Neural progenitor cell (in vitro differentiated cells): ENCODE measurements around the gene GUCY2C. TPM values are rescaled to one million over a fixed set of nuclear protein-coding genes. Genes with fewer than 3 reads are reported as not detected.
A peak's percentile ranks its signal among the peaks of the same experiment; 100 is the strongest.

Experiments used
- DNase-seq: peaks from one replicate; pipeline ENCODE4 v3.0.0-alpha.2; 2016; ENCODE audit warnings: low spot score
- H2AFZ ChIP-seq: fragments of 200-600 bp; sonication (generic); replicated peaks from 2 replicates; pipeline ENCODE4 v1.6.1; 2016; ENCODE audit warnings: antibody characterized with exemption
- H3F3A ChIP-seq: fragments of 200-600 bp; sonication (generic); 2 replicates; pipeline ENCODE4 v1.6.1; 2016; ENCODE audit warnings: antibody characterized with exemption, low read depth
- H3K27ac ChIP-seq: fragments of 200-600 bp; sonication (generic); 2 replicates; pipeline ENCODE4 v1.5.1; 2016; ENCODE audit warnings: mild to moderate bottlenecking
- H3K27me3 ChIP-seq: fragments of 200-600 bp; sonication (generic); 2 replicates; pipeline ENCODE4 v1.6.1; 2016; ENCODE audit warnings: mild to moderate bottlenecking, moderate library complexity
- H3K36me3 ChIP-seq: fragments of 200-600 bp; sonication (generic); 2 replicates; pipeline ENCODE4 v1.5.1; 2016
- H3K4me1 ChIP-seq: fragments of 200-600 bp; sonication (generic); 2 replicates; pipeline ENCODE4 v1.6.1; 2016; ENCODE audit warnings: mixed run types
- H3K4me2 ChIP-seq: fragments of 200-600 bp; sonication (generic); 2 replicates; pipeline ENCODE4 v1.6.1; 2016
- H3K4me3 ChIP-seq: fragments of 200-600 bp; sonication (generic); 2 replicates; pipeline ENCODE4 v1.5.1; 2016
- H3K79me2 ChIP-seq: fragments of 200-600 bp; sonication (generic); 2 replicates; pipeline ENCODE4 v1.6.1; 2016; ENCODE audit warnings: low read depth
- H3K9ac ChIP-seq: fragments of 200-600 bp; sonication (generic); 2 replicates; pipeline ENCODE4 v1.6.1; 2016
- H3K9me3 ChIP-seq: fragments of 200-600 bp; sonication (generic); 2 replicates; pipeline ENCODE4 v1.5.1; 2016; ENCODE audit warnings: low read depth
- H4K20me1 ChIP-seq: fragments of 200-600 bp; sonication (generic); 2 replicates; pipeline ENCODE4 v1.6.1; 2016; ENCODE audit warnings: low read depth
- H3K27ac Mint-ChIP-seq: 3 replicates; pipeline ENCODE4 v1.8.0; 2021; ENCODE audit warnings: mixed read lengths
- H3K27me3 Mint-ChIP-seq: 2 replicates; pipeline ENCODE4 v1.8.0; 2022; ENCODE audit warnings: low read depth, mild to moderate bottlenecking, inconsistent platforms, moderate library complexity, mixed read lengths; ENCODE audit not compliant: insufficient read depth
- H3K36me3 Mint-ChIP-seq: 3 replicates; pipeline ENCODE4 v1.8.0; 2021; ENCODE audit warnings: mixed read lengths
- H3K4me1 Mint-ChIP-seq: 3 replicates; pipeline ENCODE4 v1.8.0; 2021; ENCODE audit warnings: mixed read lengths
- H3K4me3 Mint-ChIP-seq: 3 replicates; pipeline ENCODE4 v1.8.0; 2021; ENCODE audit warnings: mild to moderate bottlenecking, moderate library complexity, mixed read lengths
- H3K9me3 Mint-ChIP-seq: 3 replicates; pipeline ENCODE4 v1.8.0; 2020; ENCODE audit warnings: mixed read lengths
- EZH2 ChIP-seq: fragments of 200-600 bp; sonication (generic); IDR thresholded peaks from 2 replicates; pipeline ENCODE4 v1.6.1; 2017; ENCODE audit warnings: antibody characterized with exemption, mild to moderate bottlenecking, moderate library complexity
- EZH2phosphoT487 ChIP-seq: fragments of 200-600 bp; sonication (generic); IDR thresholded peaks from 2 replicates; pipeline ENCODE4 v1.6.1; 2017; ENCODE audit warnings: antibody characterized with exemption
- total RNA-seq: library from RNA; depleted of rRNA; stranded (reverse); fragments of >200 nt; gene quantifications from 2 replicates; pipeline ENCODE4 v1.2.3, GENCODE V29; 2015; ENCODE audit warnings: low replicate concordance
- TF ChIP-seq, protein P1 (sequence below): fragments of 200-600 bp; sonication (generic); IDR thresholded peaks from 2 replicates; pipeline ENCODE4 v1.5.1; 2017; ENCODE audit warnings: antibody characterized with exemption, mild to moderate bottlenecking

Gene GUCY2C
- total RNA-seq, 1 donor from 2014 or later, result not detected

GRCh38 chr12:14665354-14666348, 30.7 kb downstream of the GUCY2C start:
- TF ChIP-seq EZH2phosphoT487 (no peak), EZH2 (no peak)
- TF ChIP-seq, protein P1, sequence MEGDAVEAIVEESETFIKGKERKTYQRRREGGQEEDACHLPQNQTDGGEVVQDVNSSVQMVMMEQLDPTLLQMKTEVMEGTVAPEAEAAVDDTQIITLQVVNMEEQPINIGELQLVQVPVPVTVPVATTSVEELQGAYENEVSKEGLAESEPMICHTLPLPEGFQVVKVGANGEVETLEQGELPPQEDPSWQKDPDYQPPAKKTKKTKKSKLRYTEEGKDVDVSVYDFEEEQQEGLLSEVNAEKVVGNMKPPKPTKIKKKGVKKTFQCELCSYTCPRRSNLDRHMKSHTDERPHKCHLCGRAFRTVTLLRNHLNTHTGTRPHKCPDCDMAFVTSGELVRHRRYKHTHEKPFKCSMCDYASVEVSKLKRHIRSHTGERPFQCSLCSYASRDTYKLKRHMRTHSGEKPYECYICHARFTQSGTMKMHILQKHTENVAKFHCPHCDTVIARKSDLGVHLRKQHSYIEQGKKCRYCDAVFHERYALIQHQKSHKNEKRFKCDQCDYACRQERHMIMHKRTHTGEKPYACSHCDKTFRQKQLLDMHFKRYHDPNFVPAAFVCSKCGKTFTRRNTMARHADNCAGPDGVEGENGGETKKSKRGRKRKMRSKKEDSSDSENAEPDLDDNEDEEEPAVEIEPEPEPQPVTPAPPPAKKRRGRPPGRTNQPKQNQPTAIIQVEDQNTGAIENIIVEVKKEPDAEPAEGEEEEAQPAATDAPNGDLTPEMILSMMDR, result no peak
- H3K4me3 ChIP-seq, result no peak overlapping the region
- peaks cover 3% of the 10 kb centered on the region for H3K4me1 Mint-ChIP-seq
- no peaks in the 10 kb centered on the region for H3K36me3 Mint-ChIP-seq
- H3K27ac Mint-ChIP-seq, result no peak overlapping the region
- no peak overlapping the region for H3K4me2 ChIP-seq
- no peaks in the 10 kb centered on the region for H4K20me1 ChIP-seq
- no peaks in the 10 kb centered on the region for H3K27me3 ChIP-seq
- H3F3A ChIP-seq, result no peaks in the 10 kb centered on the region
- peaks cover 2% of the 10 kb centered on the region for H3K27me3 Mint-ChIP-seq
- DNase-seq, result peak; percentile 3
- H3K79me2 ChIP-seq, result no peaks in the 10 kb centered on the region
- no peaks in the 10 kb centered on the region for H3K9me3 Mint-ChIP-seq
- no peak overlapping the region for H3K27ac ChIP-seq
- H3K36me3 ChIP-seq, result no peaks in the 10 kb centered on the region
- H2AFZ ChIP-seq, result peak overlapping the region; percentile 57
- H3K9ac ChIP-seq, result no peak overlapping the region
- no peak overlapping the region for H3K4me3 Mint-ChIP-seq
- no peaks in the 10 kb centered on the region for H3K9me3 ChIP-seq
- no peaks in the 10 kb centered on the region for H3K4me1 ChIP-seq

DNA sequence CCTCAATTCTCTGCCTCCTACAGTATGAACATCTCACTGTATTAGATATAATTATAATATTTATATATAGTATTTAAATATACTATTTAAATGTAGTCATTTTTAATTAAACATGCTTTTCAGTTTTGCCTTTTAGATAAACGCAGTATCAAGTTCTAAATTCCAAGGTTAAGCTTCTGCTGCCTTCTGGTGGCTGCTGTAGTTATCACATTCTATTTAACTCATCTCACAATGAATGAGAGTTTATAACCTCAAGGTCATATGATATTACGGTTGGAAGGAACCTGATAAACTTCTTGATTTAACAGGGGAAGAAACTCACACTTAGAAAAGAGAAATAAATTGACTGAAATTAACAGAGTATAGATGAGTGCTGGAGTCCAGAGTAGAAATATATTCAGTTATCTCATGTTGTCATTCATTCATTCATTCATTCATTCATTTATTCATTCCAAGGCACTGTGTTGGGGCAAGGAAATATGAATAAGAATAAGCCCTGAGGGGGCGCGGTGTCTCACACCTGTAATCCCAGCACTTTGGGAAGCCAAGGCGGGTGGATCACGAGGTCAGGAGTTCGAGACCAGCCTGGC, 31.9 kb downstream of the GUCY2C start:
- Histone ChIP-seq H3K9me3 (no peaks in the 10 kb centered on the region), H3K4me3 (no peak overlapping the region), H3K79me2 (no peaks in the 10 kb centered on the region), H3K9ac (no peak overlapping the region), H4K20me1 (no peaks in the 10 kb centered on the region), H3F3A (no peaks in the 10 kb centered on the region), H3K36me3 (no peaks in the 10 kb centered on the region), H3K4me2 (no peak overlapping the region), H2AFZ (no peak overlapping the region), H3K27ac (no peak overlapping the region), H3K4me1 (no peaks in the 10 kb centered on the region), H3K27me3 (no peaks in the 10 kb centered on the region)
- Mint-ChIP-seq H3K9me3 (no peaks in the 10 kb centered on the region), H3K4me1 (peaks cover 3% of the 10 kb centered on the region), H3K27me3 (peaks cover 2% of the 10 kb centered on the region), H3K4me3 (no peak overlapping the region), H3K36me3 (no peaks in the 10 kb centered on the region), H3K27ac (no peak overlapping the region)
- no peak for DNase-seq
- TF ChIP-seq, protein P1, result peak; percentile 47
- no peak for TF ChIP-seq EZH2
- TF ChIP-seq EZH2phosphoT487, result no peak

DNA sequence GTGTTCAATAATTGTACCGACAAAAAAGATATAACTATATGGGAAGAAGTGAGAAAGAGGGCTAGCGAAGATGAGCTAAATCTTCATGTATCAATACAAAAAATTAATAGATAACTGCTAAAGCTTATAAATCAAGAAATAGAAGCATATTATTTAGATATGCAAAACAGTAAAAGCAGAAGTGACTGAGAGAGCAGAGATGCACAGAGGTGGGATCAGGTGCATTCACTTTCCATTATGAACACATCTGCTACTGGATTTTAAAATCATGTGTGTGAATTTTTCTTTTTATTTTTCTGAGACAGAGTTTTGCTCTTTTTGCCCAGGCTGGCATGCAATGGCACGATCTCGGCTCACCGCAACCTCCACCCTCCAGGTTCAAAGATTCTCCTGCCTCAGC, 33.4 kb downstream of the GUCY2C start:
- Histone ChIP-seq H3K36me3 (no peaks in the 10 kb centered on the region), H3K4me1 (no peaks in the 10 kb centered on the region), H3K4me3 (no peak overlapping the region), H3K9ac (no peak overlapping the region), H2AFZ (no peak overlapping the region), H3K79me2 (no peaks in the 10 kb centered on the region), H3K4me2 (no peak overlapping the region), H3F3A (no peaks in the 10 kb centered on the region), H4K20me1 (no peaks in the 10 kb centered on the region), H3K9me3 (no peaks in the 10 kb centered on the region), H3K27ac (no peak overlapping the region), H3K27me3 (no peaks in the 10 kb centered on the region)
- no peaks in the 10 kb centered on the region for H3K9me3 Mint-ChIP-seq
- peaks cover 2% of the 10 kb centered on the region for H3K27me3 Mint-ChIP-seq
- TF ChIP-seq EZH2 (no peak), EZH2phosphoT487 (no peak)
- TF ChIP-seq, protein P1, result no peak
- no peak overlapping the region for H3K27ac Mint-ChIP-seq
- H3K4me1 Mint-ChIP-seq, result peaks cover 3% of the 10 kb centered on the region
- no peak for DNase-seq
- no peaks in the 10 kb centered on the region for H3K36me3 Mint-ChIP-seq
- H3K4me3 Mint-ChIP-seq, result no peak overlapping the region
